Skeletal muscle tissue (tissue), 1 donor: ENCODE measurements around the gene RSL1D1. TPM values are rescaled to one million over a fixed set of nuclear protein-coding genes. Genes with fewer than 3 reads are reported as not detected.

ENCODE experiments used
- total RNA-seq: library from RNA; depleted of rRNA; stranded (reverse); fragments of >200 nt; gene quantifications from one replicate; pipeline ENCODE4 v1.2.3, GENCODE V29; 2014

Gene RSL1D1
- total RNA-seq, 1 donor from 2014 or later: 75.2 TPM

Other genes with a start within 250 kb of the RSL1D1 start
- 14.6 TPM for gene SNN, start 183.1 kb downstream of the RSL1D1 start, total RNA-seq
- 14.1 TPM for gene TXNDC11, start 108.7 kb downstream of the RSL1D1 start, total RNA-seq
- gene ZC3H7A, start 54.3 kb downstream of the RSL1D1 start, total RNA-seq: 33.9 TPM
- gene GSPT1, start 64.4 kb upstream of the RSL1D1 start, total RNA-seq: 60.5 TPM
- gene NPIPB2, start 90.5 kb upstream of the RSL1D1 start, total RNA-seq: 3.1 TPM
- gene TNFRSF17, start 113.7 kb upstream of the RSL1D1 start, total RNA-seq: not detected
- gene SNX29, start 125.2 kb upstream of the RSL1D1 start, total RNA-seq: 16.2 TPM